GM18868 (cell line): ENCODE results near the gene MCCD1.
A peak's percentile ranks its signal among the peaks of the same experiment; 100 is the strongest.

ENCODE experiments used
- ATAC-seq: cut with Tn5 transposase; IDR thresholded peaks from one replicate; pipeline ENCODE4 v1.9.1; 2021; ENCODE audit warnings: mild to moderate bottlenecking, moderate library complexity; ENCODE audit not compliant: unreplicated experiment

Gene MCCD1

GRCh38 chr6:31568537-31568961 lies 39.8 kb downstream of the MCCD1 start:
- peak; percentile 71 for ATAC-seq

GRCh38 chr6:31569861-31570536 lies 41.2 kb downstream of the MCCD1 start:
- no peak for ATAC-seq

GRCh38 chr6:31572041-31572911 lies 43.5 kb downstream of the MCCD1 start, which contains the start of gene LTA:
Gene LTA (plus strand): TSS chr6:31572289. CDS start chr6:31572743, 454 bp downstream.
- no peak for ATAC-seq

- no peak for ATAC-seq
Measured at GRCh38 chr6:31573239-31574105, 44.7 kb downstream of the MCCD1 start.

- no peak for ATAC-seq
Measured at GRCh38 chr6:31574106-31575061, 45.6 kb downstream of the MCCD1 start.

GRCh38 chr6:31575335-31575901 lies 46.7 kb downstream of the MCCD1 start, which contains the start of gene TNF:
Gene TNF (plus strand): TSS chr6:31575565. CDS start chr6:31575742, 177 bp downstream.
- ATAC-seq: peak; percentile 27

- ATAC-seq: no peak
Measured at GRCh38 chr6:31575952-31576685, 47.4 kb downstream of the MCCD1 start.

- no peak for ATAC-seq
Measured at GRCh38 chr6:31576897-31577578, 48.3 kb downstream of the MCCD1 start.

GRCh38 chr6:31577579-31577966 lies 48.8 kb downstream of the MCCD1 start:
- ATAC-seq: no peak

GRCh38 chr6:31578184-31579118 lies 49.7 kb downstream of the MCCD1 start:
- no peak for ATAC-seq

- no peak for ATAC-seq
Measured at GRCh38 chr6:31579119-31579505, 50.4 kb downstream of the MCCD1 start.
